Esophagus muscularis mucosa (tissue), 4 donors: ENCODE measurements around the gene CPNE5.
"Not testable (repeated sequence)": the region's sequence is repeated elsewhere in the genome, so short reads cannot be mapped to it uniquely, and the experiment has no call there.

ENCODE experiments used
- CTCF ChIP-seq, 3 experiments: fragments of 200-600 bp in 2 of 3; fragments of 450-650 bp in 1 of 3; sonication (generic) in 2 of 3; IDR thresholded peaks; one replicate each; pipeline ENCODE4 v1.5.1; 2017 to 2019; ENCODE audit warnings: antibody characterized with exemption in 3 of 3, mild to moderate bottlenecking in 2 of 3, moderate library complexity in 1 of 3
- EP300 ChIP-seq: sonication (generic); formaldehyde crosslinking; IDR thresholded peaks from one replicate; pipeline ENCODE4 v1.6.1; 2017; ENCODE audit warnings: antibody characterized with exemption
- POLR2AphosphoS5 ChIP-seq, 2 donors: sonication (generic); formaldehyde crosslinking; IDR thresholded peaks; one replicate each; pipeline ENCODE4 v1.6.1; 2017; ENCODE audit warnings: antibody characterized with exemption in 2 of 2

GRCh38 chr6:36704961-36705577 lies 134.2 kb downstream of the CPNE5 start:
- not testable (repeated sequence) for TF ChIP-seq POLR2AphosphoS5 (IDR thresholded peaks at IDR 0.05); CTCF (IDR thresholded peaks at IDR 0.05); EP300
